H1 (cell line): Measurements from ENCODE around the gene MBD5. TPM values are rescaled to one million over a fixed set of nuclear protein-coding genes. Genes with fewer than 3 reads are reported as not detected.

Experiments
- EGR1 ChIP-seq: IDR thresholded peaks from 2 replicates; pipeline ENCODE4 v1.6.1; 2011; ENCODE audit warnings: low read depth, low read length, borderline replicate concordance
- GTF2F1 ChIP-seq: IDR thresholded peaks from 2 replicates; pipeline ENCODE4 v1.6.1; 2012; ENCODE audit warnings: low read depth, low read length, improper control_type of control experiment, borderline replicate concordance
- MAX ChIP-seq: IDR thresholded peaks from 2 replicates; pipeline ENCODE4 v1.6.1; 2012; ENCODE audit warnings: inconsistent platforms
- POLR2AphosphoS5 ChIP-seq: IDR thresholded peaks from 2 replicates; pipeline ENCODE4 v1.6.1; 2011; ENCODE audit warnings: low read depth, low read length
- TAF7 ChIP-seq: optimal IDR thresholded peaks from 2 replicates; pipeline ENCODE3; 2011; ENCODE audit warnings: low read depth, mild to moderate bottlenecking, inconsistent platforms, low read length, moderate library complexity, borderline replicate concordance
- polyA plus RNA-seq, 7 experiments: library from polyadenylated mRNA; depleted of rRNA in 3 of 7; stranded (reverse) in 5 of 7; unstranded in 2 of 7; fragments of >200 nt in 5 of 7; fragments of 200-250 nt in 2 of 7; gene quantifications; 1 replicate in 5 of 7; 2 replicates in 1 of 7; 4 replicates in 1 of 7; pipeline versions ENCODE4 v1.2.1 to v1.2.3, GENCODE V29; 2011 to 2013; ENCODE audit warnings: missing spikeins in 2 of 7, mixed read lengths in 2 of 7
- total RNA-seq: library from RNA; stranded (reverse); fragmentation: NEBNext Ultra II Directional; extraction: Animal tissue kit (Norgen Biotek cat#: 25700); gene quantifications from 2 replicates; pipeline ENCODE4 v1.2.1, GENCODE V29; 2021
- TF ChIP-seq, protein P1 (sequence below): IDR thresholded peaks from 2 replicates; pipeline ENCODE4 v1.6.1; 2011; ENCODE audit warnings: low read depth, mild to moderate bottlenecking, low read length; ENCODE audit not compliant: insufficient read depth
- TF ChIP-seq, protein P2 (sequence below): IDR thresholded peaks from 2 replicates; pipeline ENCODE4 v1.6.1; 2011; ENCODE audit warnings: low read length, improper control_type of control experiment

Gene MBD5
- total and polyA plus RNA-seq, 2 of the 8 experiments (the other 6 are each of a cell fraction or from before 2014, with no cell fraction given): 9.7 to 29.4 TPM

DNA sequence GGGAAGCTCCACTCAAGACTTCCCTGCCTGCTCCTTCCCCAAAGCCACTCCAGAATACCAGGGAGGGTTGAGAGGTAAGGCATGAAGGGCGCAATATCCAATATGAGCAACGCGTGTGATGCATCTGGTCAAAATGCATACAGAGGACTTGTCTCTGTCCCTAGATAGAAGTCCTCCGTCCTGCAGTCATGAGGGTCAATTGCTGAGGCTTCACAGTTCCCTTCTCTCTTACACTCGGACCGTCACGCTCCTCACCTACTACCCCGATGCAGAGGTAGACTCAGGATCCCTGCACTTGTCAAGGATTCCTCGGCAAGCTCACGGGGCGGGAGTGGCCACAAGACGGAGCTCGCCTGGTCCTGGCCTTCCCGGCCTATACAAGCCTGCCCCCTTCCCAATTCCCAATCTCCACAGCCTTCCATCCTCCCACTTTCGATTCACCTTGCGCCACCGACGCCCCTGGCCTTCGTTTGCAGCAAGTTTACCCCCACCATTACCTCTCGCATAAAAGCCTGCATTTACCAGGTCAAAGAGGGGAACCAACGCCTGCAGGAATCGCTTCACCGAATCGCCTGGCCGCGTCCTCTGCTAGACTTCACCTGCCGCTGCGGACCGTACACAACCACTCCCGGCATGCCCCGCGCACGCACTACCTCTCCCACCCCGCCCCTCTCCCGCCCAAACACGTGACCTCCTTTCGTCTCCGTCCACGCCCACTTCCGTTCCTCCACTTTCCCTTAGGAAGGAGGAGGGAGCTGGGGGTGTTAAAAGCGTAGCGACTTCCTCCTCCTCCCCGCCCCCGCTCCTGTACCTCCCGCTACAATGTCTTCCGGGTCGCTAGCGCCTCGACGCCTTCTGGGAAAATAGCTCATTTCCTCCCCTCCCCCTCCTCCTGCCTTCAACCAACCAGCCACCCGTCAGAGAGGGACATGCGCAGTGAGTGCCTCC lies 506 bp upstream of the MBD5 start, which contains the start of gene ORC4 (continued):
- peak; percentile 99 for TF ChIP-seq EGR1
- TF ChIP-seq, protein P1, sequence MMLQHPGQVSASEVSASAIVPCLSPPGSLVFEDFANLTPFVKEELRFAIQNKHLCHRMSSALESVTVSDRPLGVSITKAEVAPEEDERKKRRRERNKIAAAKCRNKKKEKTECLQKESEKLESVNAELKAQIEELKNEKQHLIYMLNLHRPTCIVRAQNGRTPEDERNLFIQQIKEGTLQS: 0 out of 2 replicates have a peak, but pooled peaks have one; percentile 6
- TF ChIP-seq GTF2F1: 0 out of 2 replicates have a peak, but pooled peaks have one; percentile 4
- TF ChIP-seq MAX: peak; percentile 16; the same call in 1 of the 2 replicates
- TF ChIP-seq POLR2AphosphoS5: peak; percentile 84
- TF ChIP-seq, protein P2, sequence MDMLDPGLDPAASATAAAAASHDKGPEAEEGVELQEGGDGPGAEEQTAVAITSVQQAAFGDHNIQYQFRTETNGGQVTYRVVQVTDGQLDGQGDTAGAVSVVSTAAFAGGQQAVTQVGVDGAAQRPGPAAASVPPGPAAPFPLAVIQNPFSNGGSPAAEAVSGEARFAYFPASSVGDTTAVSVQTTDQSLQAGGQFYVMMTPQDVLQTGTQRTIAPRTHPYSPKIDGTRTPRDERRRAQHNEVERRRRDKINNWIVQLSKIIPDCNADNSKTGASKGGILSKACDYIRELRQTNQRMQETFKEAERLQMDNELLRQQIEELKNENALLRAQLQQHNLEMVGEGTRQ: peak; percentile 81
- TF ChIP-seq TAF7: no peak
